Esophagus squamous epithelium (tissue), 4 donors: Measurements from ENCODE around the gene GALNT2.

Source experiments
- CTCF ChIP-seq, 6 experiments: fragments of 450-650 bp in 4 of 6; fragments of 200-600 bp in 2 of 6; sonication (generic) in 2 of 6; IDR thresholded peaks; one replicate each; pipeline ENCODE4 v1.5.1; 2016 to 2019; ENCODE audit warnings: antibody characterized with exemption in 6 of 6, mild to moderate bottlenecking in 4 of 6, moderate library complexity in 4 of 6
- POLR2A ChIP-seq, 4 donors: fragments of 450-650 bp; IDR thresholded peaks; one replicate each; pipeline ENCODE4 v1.6.1; 2017; ENCODE audit warnings: antibody characterized with exemption in 4 of 4, mild to moderate bottlenecking in 4 of 4, moderate library complexity in 3 of 4

- TF ChIP-seq POLR2A (IDR thresholded peaks at IDR 0.05) (no peak), CTCF (IDR thresholded peaks at IDR 0.05) (peak; percentile 82 to 96 (median 90))
These were observed 243.5 kb downstream of the GALNT2 start for GRCh38 chr1:230310381-230311163.
